ENCODE data around the gene DKK3. TPM values are rescaled to one million over a fixed set of nuclear protein-coding genes. Genes with fewer than 3 reads are reported as not detected.

DKK3 gene
- total RNA-seq, 1 donor from 2014 or later: 769 TPM

DNA sequence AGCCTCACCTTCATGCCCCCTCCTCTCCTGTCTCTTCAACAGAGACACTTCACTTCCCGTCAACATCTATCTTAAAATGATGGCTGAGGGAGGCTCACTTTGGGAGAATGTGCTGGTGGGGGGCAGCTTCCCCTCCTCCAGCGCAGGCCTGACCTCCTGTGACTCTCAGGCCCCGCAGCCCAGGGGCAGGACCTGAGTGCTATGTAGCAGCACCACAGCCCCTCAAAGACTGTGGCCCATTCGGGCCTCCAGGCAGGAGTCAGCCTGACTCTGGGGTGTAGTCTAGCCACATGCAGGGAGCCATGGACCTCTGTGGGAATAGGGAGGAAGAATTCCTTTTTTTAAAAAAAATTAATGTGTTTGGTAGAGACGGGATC is 43.7 kb downstream of the DKK3 start:
- TF ChIP-seq, protein P1, sequence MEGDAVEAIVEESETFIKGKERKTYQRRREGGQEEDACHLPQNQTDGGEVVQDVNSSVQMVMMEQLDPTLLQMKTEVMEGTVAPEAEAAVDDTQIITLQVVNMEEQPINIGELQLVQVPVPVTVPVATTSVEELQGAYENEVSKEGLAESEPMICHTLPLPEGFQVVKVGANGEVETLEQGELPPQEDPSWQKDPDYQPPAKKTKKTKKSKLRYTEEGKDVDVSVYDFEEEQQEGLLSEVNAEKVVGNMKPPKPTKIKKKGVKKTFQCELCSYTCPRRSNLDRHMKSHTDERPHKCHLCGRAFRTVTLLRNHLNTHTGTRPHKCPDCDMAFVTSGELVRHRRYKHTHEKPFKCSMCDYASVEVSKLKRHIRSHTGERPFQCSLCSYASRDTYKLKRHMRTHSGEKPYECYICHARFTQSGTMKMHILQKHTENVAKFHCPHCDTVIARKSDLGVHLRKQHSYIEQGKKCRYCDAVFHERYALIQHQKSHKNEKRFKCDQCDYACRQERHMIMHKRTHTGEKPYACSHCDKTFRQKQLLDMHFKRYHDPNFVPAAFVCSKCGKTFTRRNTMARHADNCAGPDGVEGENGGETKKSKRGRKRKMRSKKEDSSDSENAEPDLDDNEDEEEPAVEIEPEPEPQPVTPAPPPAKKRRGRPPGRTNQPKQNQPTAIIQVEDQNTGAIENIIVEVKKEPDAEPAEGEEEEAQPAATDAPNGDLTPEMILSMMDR (IDR thresholded peaks at IDR 0.05; ENCODE audit: borderline replicate concordance): no peak
- Histone ChIP-seq H3K27me3 (ENCODE audit: low read depth) (no peaks in the 10 kb centered on the region), H3K36me3 (peaks cover 7% of the 10 kb centered on the region), H3K27ac (replicated peaks) (peak overlapping the region; percentile 85), H3K4me3 (no peak overlapping the region), H3K4me1 (peaks cover 88% of the 10 kb centered on the region), H3K9me3 (replicated peaks) (no peaks in the 10 kb centered on the region)
- no peak for DNase-seq
- intact Hi-C loops (cut with micrococcal nuclease): no loop called here

DNA sequence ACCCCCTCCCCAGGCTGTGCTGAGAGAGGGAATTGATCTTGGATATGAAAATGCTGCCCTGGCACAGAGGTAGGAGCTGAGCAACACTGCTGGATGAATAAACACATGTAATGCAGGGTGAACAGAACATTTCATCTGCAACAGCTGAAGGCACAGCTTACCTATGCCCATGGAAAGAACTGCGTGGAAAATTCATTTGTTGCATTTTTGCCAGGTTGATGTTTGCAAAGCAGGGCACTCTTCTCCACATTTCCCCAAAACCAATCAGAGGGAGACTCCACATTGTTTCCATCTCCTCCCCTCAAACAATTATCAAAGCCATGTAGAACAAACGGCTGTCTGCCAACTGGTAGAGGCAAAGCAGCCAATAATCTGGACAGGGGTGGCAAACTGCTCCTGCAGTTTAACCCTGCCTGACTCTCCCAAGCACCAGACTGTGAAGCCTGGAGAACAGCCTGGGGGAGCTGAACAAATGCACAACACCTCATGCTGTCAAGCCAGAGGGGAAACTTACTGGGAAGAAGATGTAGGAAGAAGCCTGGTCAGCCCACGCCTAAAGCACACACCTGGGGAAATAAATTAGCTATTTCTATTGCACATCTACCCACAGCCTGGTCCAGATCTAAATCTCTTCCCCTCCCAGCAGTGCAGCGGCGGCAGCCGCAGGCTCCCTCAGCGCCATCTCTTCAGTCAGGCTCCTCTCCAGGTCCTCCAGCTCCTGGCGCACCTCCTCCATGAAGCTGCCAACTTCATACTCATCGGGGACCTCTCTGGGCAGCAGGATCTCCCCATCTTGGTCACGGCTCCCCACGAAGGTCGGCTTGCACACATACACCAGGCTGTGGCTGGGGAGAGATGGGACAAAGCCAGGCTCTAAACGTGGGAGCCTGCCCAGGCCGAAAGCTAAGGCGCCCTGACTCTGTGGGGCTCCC is 44.3 kb downstream of the DKK3 start:
- H3K9me3 ChIP-seq (replicated peaks): no peaks in the 10 kb centered on the region
- peak overlapping the region; percentile 85 for H3K27ac ChIP-seq (replicated peaks)
- no peak overlapping the region for H3K4me3 ChIP-seq
- no peaks in the 10 kb centered on the region for H3K27me3 ChIP-seq (ENCODE audit: low read depth)
- H3K36me3 ChIP-seq: peaks cover 7% of the 10 kb centered on the region
- TF ChIP-seq, protein P1 (IDR thresholded peaks at IDR 0.05; ENCODE audit: borderline replicate concordance): no peak
- intact Hi-C loops (cut with micrococcal nuclease): no loop called here
- peak; percentile 20 for DNase-seq
- peaks cover 82% of the 10 kb centered on the region for H3K4me1 ChIP-seq

GRCh38 chr11:11963067-11963466 is 45.4 kb downstream of the DKK3 start:
- intact Hi-C loops (cut with micrococcal nuclease): no loop called here
- Histone ChIP-seq H3K27ac (replicated peaks) (peak overlapping the region; percentile 85), H3K4me1 (peaks cover 72% of the 10 kb centered on the region)

GRCh38 chr11:11961399-11962028 is 46.9 kb downstream of the DKK3 start:
- Histone ChIP-seq H3K27me3 (ENCODE audit: low read depth) (no peaks in the 10 kb centered on the region), H3K4me1 (peaks cover 64% of the 10 kb centered on the region), H3K4me3 (no peak overlapping the region), H3K9me3 (replicated peaks) (no peaks in the 10 kb centered on the region), H3K36me3 (peaks cover 26% of the 10 kb centered on the region), H3K27ac (replicated peaks) (peak overlapping the region; percentile 85)
- TF ChIP-seq, protein P1 (IDR thresholded peaks at IDR 0.05; ENCODE audit: borderline replicate concordance): no peak
- intact Hi-C loops (cut with micrococcal nuclease): no loop called here
- DNase-seq: no peak

More at GRCh38 chr11:11963067-11963466, 45.4 kb downstream of the DKK3 start:
- Histone ChIP-seq H3K4me3 (no peak overlapping the region), H3K27me3 (ENCODE audit: low read depth) (no peaks in the 10 kb centered on the region), H3K36me3 (peaks cover 12% of the 10 kb centered on the region), H3K9me3 (replicated peaks) (no peaks in the 10 kb centered on the region)
- TF ChIP-seq, protein P1 (IDR thresholded peaks at IDR 0.05; ENCODE audit: borderline replicate concordance): no peak
- DNase-seq: no peak

DNA sequence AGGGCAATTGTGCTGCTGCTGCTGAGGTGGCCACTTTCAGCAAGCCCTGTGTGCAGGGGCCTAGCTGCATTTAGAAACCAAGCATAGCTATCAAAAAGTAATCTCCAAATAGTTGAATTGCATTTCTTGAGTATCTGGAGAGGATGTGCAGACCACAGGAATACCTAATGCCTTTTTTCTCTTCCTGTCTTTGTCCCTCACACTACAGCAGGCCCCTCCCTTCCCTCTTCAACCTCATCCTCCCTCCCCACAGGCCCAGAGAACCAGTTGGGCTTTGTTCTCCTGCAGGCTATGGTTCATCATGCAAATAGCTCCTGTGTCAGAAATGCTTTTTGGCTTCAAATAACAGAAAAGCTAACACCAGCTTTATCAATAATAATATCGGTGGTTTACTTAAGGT is 47.7 kb downstream of the DKK3 start:
- H3K27me3 ChIP-seq (ENCODE audit: low read depth): no peaks in the 10 kb centered on the region
- no peak overlapping the region for H3K4me3 ChIP-seq
- intact Hi-C loops (cut with micrococcal nuclease): no loop called here
- peak overlapping the region; percentile 13 for H3K27ac ChIP-seq (replicated peaks)
- no peaks in the 10 kb centered on the region for H3K9me3 ChIP-seq (replicated peaks)
- DNase-seq: no peak
- peaks cover 31% of the 10 kb centered on the region for H3K36me3 ChIP-seq
- TF ChIP-seq, protein P1 (IDR thresholded peaks at IDR 0.05; ENCODE audit: borderline replicate concordance): no peak
- peaks cover 55% of the 10 kb centered on the region for H3K4me1 ChIP-seq
